Body of pancreas (tissue), 4 donors: ENCODE measurements around the gene SLC22A17.

Experiments used
- CTCF ChIP-seq, 7 experiments: fragments of 450-650 bp in 4 of 7; fragments of 200-600 bp in 3 of 7; sonication (generic) in 3 of 7; IDR thresholded peaks; one replicate each; pipeline ENCODE4 v1.5.1; 2016 to 2019; ENCODE audit warnings: antibody characterized with exemption in 7 of 7
- POLR2A ChIP-seq, 3 donors: fragments of 450-650 bp; IDR thresholded peaks; one replicate each; pipeline ENCODE4 v1.6.1; 2016; ENCODE audit warnings: antibody characterized with exemption in 3 of 3, mild to moderate bottlenecking in 2 of 3

DNA sequence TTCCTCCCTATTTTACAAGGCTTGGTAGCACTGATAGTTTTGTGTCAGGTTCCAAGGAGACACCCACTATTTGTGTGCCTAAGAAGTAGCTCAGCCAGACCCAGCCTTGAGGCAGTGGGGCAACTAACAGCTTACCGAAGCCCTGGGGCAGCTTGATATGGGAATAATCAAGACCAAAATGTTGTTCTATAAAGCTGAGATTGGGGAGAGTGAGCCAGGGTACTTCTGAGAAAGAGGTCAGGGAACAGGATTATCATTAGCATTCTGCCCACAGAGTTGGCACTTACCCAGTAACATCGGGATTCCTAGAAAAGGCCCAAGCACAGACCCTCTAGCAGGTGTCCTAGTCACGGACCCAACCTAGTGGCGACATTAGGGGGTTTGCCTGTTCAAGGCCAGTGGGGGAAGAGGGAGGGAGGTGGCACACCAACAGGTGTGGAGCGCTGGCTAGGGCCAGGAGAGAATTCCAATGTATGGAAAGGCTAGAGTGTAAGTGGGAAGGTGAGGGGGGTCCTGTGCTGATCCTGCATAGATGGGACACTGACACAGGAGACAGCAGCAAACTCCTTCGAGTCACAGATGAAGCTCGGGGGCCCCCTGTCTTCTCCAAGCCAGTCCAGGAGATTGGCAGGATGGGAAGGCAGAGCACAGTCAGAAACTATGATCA is 54.9 kb downstream of the SLC22A17 start:
- no peak for TF ChIP-seq POLR2A (IDR thresholded peaks at IDR 0.05)
- TF ChIP-seq CTCF (IDR thresholded peaks at IDR 0.05), result no peak
